Panc1 (cell line): ENCODE data around the gene CACNA2D3. TPM values are rescaled to one million over a fixed set of nuclear protein-coding genes. Genes with fewer than 3 reads are reported as not detected.

Experiments
- ATAC-seq: fragments of 200-7000 bp; cut with Tn5 transposase; 2 replicates; pipeline ENCODE4 v1.9.1; 2020; ENCODE audit warnings: mild to moderate bottlenecking, moderate library complexity
- BruUV-seq: library from RNA; stranded (reverse); fragments of 400-500 nt; replicated peaks from 2 replicates; lab custom pipeline; 2021; lab: Mats Ljungman, UMichigan
- CTCF ChIA-PET: fragments of 300-600 bp; sonication (Branson Sonifier 250); formaldehyde crosslinking; loops from one replicate; lab custom pipeline; 2022; ENCODE audit warnings: antibody characterized with exemption; lab: Charles Lee
- POLR2A ChIA-PET: fragments of 300-600 bp; sonication (Branson Sonifier 250); formaldehyde crosslinking; loops from one replicate; lab custom pipeline; 2022; ENCODE audit warnings: antibody characterized with exemption; lab: Charles Lee
- DNase-seq: peaks from one replicate; pipeline ENCODE4 v3.0.0-alpha.2; 2010; ENCODE audit warnings: low read depth, low spot score
- H3K27ac ChIP-seq: 2 replicates; pipeline ENCODE4 v1.5.1; 2011; ENCODE audit warnings: mild to moderate bottlenecking, low read length, inconsistent platforms
- H3K27me3 ChIP-seq: fragments of 200-500 bp; sonication (Bioruptor generic); 2 replicates; pipeline ENCODE4 v1.6.0; 2014; ENCODE audit warnings: low read length, inconsistent platforms; ENCODE audit not compliant: control insufficient read depth, insufficient read depth
- H3K36me3 ChIP-seq: fragments of 200-500 bp; sonication (Bioruptor generic); 2 replicates; pipeline ENCODE4 v1.5.1; 2014; ENCODE audit warnings: inconsistent platforms, mild to moderate bottlenecking, low read length, moderate library complexity; ENCODE audit not compliant: control insufficient read depth, insufficient read depth
- H3K4me1 ChIP-seq: 2 replicates; pipeline ENCODE4 v1.5.1; 2011; ENCODE audit warnings: inconsistent platforms, mild to moderate bottlenecking, low read length, moderate library complexity; ENCODE audit not compliant: control insufficient read depth, insufficient read depth
- H3K4me3 ChIP-seq, 2 experiments: 2 replicates each; pipeline ENCODE4 v1.5.1; 2011 to 2012; ENCODE audit warnings: low read depth in 2 of 2, low read length in 2 of 2, mild to moderate bottlenecking in 2 of 2, inconsistent platforms in 1 of 2, moderate library complexity in 1 of 2
- H3K9me3 ChIP-seq: fragments of 200-500 bp; sonication (Bioruptor generic); 2 replicates; pipeline ENCODE4 v1.5.1; 2014; ENCODE audit warnings: low read depth, mild to moderate bottlenecking, inconsistent platforms, low read length, moderate library complexity; ENCODE audit not compliant: control insufficient read depth, insufficient read depth
- POLR2AphosphoS5 ChIP-seq: IDR thresholded peaks from 2 replicates; pipeline ENCODE4 v1.6.1; 2012; ENCODE audit warnings: mild to moderate bottlenecking, low read depth, low read length, moderate library complexity
- SIN3A ChIP-seq: IDR thresholded peaks from 2 replicates; pipeline ENCODE4 v1.6.1; 2012; ENCODE audit warnings: low read depth, mild to moderate bottlenecking, low read length, moderate library complexity, borderline replicate concordance; ENCODE audit not compliant: insufficient read depth
- TCF7L2 ChIP-seq: IDR thresholded peaks from 2 replicates; pipeline ENCODE4 v1.6.1; 2011; ENCODE audit warnings: mild to moderate bottlenecking, low read depth, low read length, inconsistent platforms
- in situ Hi-C: cut with HindIII; loops from 2 replicates; pipeline ENCODE4 v1.10.0; 2016; ENCODE audit warnings: low sequenced_read_pairs, low pct_unique_long_range_greater_than_20kb
- intact Hi-C: fragments of 100-400 bp; cut with micrococcal nuclease; formaldehyde crosslinking; loops from one replicate; pipeline ENCODE4 v1.10.0; 2022; ENCODE audit not compliant: unreplicated experiment
- total RNA-seq: library from RNA; stranded (reverse); gene quantifications from one replicate; pipeline ENCODE4 v1.2.1, GENCODE V29; 2021; ENCODE audit not compliant: unreplicated experiment
- TF ChIP-seq, protein P1 (sequence below): fragments of 450-650 bp; IDR thresholded peaks from 2 replicates; pipeline ENCODE4 v1.5.1; 2017; ENCODE audit warnings: mild to moderate bottlenecking
- TF ChIP-seq, protein P2 (sequence below), 2 experiments: IDR thresholded peaks; 2 replicates each; pipeline ENCODE4 v1.6.1; 2011 to 2012; ENCODE audit warnings: low read depth in 2 of 2, control low read depth in 1 of 2, low read length in 1 of 2, mild to moderate bottlenecking in 1 of 2, moderate library complexity in 1 of 2; ENCODE audit not compliant: insufficient read depth in 1 of 2

Gene CACNA2D3
- total RNA-seq, 1 experiment from 2014 or later, result 0.41 TPM

DNA sequence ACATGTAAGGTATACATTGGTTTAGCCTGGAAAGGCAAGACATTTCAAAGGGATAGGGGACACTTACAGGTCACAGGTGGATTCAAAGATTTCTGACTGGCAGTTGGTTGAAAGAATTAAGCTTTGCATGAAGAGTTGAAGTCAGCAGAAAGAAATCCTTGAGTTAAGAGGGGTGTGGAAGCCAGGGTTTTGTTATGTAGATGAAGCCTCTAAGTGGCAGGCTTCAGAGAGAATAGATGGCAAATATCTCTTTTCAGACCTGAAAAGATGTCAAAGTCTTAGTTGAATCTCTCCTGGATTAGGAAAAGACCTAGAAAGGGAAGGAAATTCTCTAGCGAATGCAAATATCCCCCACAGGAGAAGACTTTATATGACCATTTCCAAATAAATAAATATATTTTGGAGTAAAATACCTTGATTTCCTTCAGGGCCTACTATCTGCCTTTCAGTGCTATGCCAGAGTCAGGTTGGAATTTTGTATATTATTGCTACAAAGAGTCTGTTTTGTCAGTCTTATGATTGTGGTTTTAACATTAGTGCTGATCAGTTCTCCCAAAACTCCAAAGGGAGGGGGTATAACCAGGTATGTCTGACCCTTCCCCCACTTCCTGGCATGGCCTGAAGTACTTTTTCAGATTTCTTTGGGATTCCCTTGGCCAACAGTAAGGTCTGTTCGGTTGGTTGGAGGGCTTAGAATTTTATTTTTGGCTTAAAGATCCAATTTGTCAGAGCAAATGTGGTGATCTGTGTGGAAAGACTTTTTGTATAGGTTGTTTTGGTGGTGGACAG, 519.1 kb downstream of the CACNA2D3 start:
- ATAC-seq, result no peak
- POLR2A ChIA-PET, result no interaction called here
- H3K4me1 ChIP-seq, result no peaks in the 10 kb centered on the region

DNA sequence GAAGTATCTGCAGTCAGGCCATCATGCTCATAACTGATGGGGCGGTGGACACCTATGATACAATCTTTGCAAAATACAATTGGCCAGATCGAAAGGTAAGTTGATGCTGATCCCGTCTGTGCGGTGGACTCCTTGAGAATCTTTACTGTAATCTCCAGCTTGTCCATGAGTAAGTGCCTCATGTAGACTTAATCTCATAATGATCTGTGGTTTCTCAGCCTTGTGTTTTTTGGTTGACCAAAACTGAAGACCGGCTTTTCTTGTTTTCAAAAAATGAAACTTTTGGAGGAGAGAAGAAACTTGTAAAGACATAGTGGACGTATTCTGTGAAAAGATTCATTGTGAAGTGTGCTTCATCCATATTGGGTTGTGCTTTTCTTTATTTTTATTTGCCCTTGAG, 519.8 kb downstream of the CACNA2D3 start:
- Histone ChIP-seq H3K4me3 (no peak overlapping the region), H3K27ac (no peak overlapping the region), H3K9me3 (no peaks in the 10 kb centered on the region; the same call in 1 of the 2 replicates), H3K4me1 (no peaks in the 10 kb centered on the region), H3K27me3 (no peaks in the 10 kb centered on the region), H3K36me3 (no peaks in the 10 kb centered on the region)
- no peak for DNase-seq
- ChIA-PET POLR2A (no interaction called here), CTCF (no interaction called here)
- intact Hi-C loops, result no loop called here
- in situ Hi-C loops, result no loop called here
- no peak for ATAC-seq
- BruUV-seq, result no TSS peak
- TF ChIP-seq TCF7L2 (no peak), SIN3A (no peak), POLR2AphosphoS5 (no peak)
- TF ChIP-seq, protein P1, sequence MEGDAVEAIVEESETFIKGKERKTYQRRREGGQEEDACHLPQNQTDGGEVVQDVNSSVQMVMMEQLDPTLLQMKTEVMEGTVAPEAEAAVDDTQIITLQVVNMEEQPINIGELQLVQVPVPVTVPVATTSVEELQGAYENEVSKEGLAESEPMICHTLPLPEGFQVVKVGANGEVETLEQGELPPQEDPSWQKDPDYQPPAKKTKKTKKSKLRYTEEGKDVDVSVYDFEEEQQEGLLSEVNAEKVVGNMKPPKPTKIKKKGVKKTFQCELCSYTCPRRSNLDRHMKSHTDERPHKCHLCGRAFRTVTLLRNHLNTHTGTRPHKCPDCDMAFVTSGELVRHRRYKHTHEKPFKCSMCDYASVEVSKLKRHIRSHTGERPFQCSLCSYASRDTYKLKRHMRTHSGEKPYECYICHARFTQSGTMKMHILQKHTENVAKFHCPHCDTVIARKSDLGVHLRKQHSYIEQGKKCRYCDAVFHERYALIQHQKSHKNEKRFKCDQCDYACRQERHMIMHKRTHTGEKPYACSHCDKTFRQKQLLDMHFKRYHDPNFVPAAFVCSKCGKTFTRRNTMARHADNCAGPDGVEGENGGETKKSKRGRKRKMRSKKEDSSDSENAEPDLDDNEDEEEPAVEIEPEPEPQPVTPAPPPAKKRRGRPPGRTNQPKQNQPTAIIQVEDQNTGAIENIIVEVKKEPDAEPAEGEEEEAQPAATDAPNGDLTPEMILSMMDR, result no peak
- TF ChIP-seq, protein P2, sequence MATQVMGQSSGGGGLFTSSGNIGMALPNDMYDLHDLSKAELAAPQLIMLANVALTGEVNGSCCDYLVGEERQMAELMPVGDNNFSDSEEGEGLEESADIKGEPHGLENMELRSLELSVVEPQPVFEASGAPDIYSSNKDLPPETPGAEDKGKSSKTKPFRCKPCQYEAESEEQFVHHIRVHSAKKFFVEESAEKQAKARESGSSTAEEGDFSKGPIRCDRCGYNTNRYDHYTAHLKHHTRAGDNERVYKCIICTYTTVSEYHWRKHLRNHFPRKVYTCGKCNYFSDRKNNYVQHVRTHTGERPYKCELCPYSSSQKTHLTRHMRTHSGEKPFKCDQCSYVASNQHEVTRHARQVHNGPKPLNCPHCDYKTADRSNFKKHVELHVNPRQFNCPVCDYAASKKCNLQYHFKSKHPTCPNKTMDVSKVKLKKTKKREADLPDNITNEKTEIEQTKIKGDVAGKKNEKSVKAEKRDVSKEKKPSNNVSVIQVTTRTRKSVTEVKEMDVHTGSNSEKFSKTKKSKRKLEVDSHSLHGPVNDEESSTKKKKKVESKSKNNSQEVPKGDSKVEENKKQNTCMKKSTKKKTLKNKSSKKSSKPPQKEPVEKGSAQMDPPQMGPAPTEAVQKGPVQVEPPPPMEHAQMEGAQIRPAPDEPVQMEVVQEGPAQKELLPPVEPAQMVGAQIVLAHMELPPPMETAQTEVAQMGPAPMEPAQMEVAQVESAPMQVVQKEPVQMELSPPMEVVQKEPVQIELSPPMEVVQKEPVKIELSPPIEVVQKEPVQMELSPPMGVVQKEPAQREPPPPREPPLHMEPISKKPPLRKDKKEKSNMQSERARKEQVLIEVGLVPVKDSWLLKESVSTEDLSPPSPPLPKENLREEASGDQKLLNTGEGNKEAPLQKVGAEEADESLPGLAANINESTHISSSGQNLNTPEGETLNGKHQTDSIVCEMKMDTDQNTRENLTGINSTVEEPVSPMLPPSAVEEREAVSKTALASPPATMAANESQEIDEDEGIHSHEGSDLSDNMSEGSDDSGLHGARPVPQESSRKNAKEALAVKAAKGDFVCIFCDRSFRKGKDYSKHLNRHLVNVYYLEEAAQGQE (IDR thresholded peaks at IDR 0.05; ENCODE audit: insufficient read depth in 1 of 2, low read depth in 2 of 2, low read length in 1 of 2), result no peak

More for the DNA sequence above, 519.1 kb downstream of the CACNA2D3 start:
- DNase-seq, result no peak
- H3K9me3 ChIP-seq, result no peaks in the 10 kb centered on the region; the same call in 1 of the 2 replicates
- no peak overlapping the region for H3K4me3 ChIP-seq
- no peaks in the 10 kb centered on the region for H3K27me3 ChIP-seq
- in situ Hi-C loops (no loop called here), intact Hi-C loops (no loop called here)
- H3K27ac ChIP-seq, result no peak overlapping the region
- H3K36me3 ChIP-seq, result no peaks in the 10 kb centered on the region
- CTCF ChIA-PET, result no interaction called here
- TF ChIP-seq, protein P1, result no peak
- TF ChIP-seq POLR2AphosphoS5, result no peak
- no TSS peak for BruUV-seq
